ENCODE measurements around the gene GARS1.

The GARS1 gene

GRCh38 chr7:30681331-30681797, 86.7 kb downstream of the GARS1 start:
- H3K9me3 Mint-ChIP-seq: no peaks in the 10 kb centered on the region
- no peaks in the 10 kb centered on the region for H3K36me3 Mint-ChIP-seq (ENCODE audit: low read depth)
- intact Hi-C loops (cut with micrococcal nuclease): no loop called here
- H3K4me3 Mint-ChIP-seq: peak overlapping the region; percentile 58
- H3K27ac Mint-ChIP-seq: no peak overlapping the region
- peaks cover 14% of the 10 kb centered on the region for H3K4me1 Mint-ChIP-seq (ENCODE audit: low read depth)
- peaks cover 73% of the 10 kb centered on the region for H3K27me3 Mint-ChIP-seq

GRCh38 chr7:30681815-30682211, 87.1 kb downstream of the GARS1 start:
- Mint-ChIP-seq H3K9me3 (no peaks in the 10 kb centered on the region), H3K27me3 (peaks cover 71% of the 10 kb centered on the region), H3K27ac (no peak overlapping the region), H3K4me1 (ENCODE audit: low read depth) (peaks cover 14% of the 10 kb centered on the region), H3K4me3 (peak overlapping the region; percentile 58), H3K36me3 (ENCODE audit: low read depth) (no peaks in the 10 kb centered on the region)
- intact Hi-C loops (cut with micrococcal nuclease): no loop called here

- Mint-ChIP-seq H3K36me3 (ENCODE audit: low read depth) (no peaks in the 10 kb centered on the region), H3K4me3 (peak within 1 kb of the TSS; percentile 58), H3K9me3 (no peaks in the 10 kb centered on the region), H3K27ac (no peak within 1 kb of the TSS), H3K27me3 (peaks cover 66% of the 10 kb centered on the region), H3K4me1 (ENCODE audit: low read depth) (peaks cover 14% of the 10 kb centered on the region)
- intact Hi-C loops (cut with micrococcal nuclease): no loop called here
These were observed 87.8 kb downstream of the GARS1 start, which contains the start of gene CRHR2 for GRCh38 chr7:30682212-30683083. TSS of gene CRHR2 (minus strand) at chr7:30682456. CDS start at chr7:30682280, 176 bp downstream.

- Mint-ChIP-seq H3K9me3 (no peaks in the 10 kb centered on the region), H3K27ac (no peak overlapping the region), H3K27me3 (peaks cover 64% of the 10 kb centered on the region), H3K4me1 (ENCODE audit: low read depth) (peaks cover 14% of the 10 kb centered on the region), H3K4me3 (no peak overlapping the region), H3K36me3 (ENCODE audit: low read depth) (no peaks in the 10 kb centered on the region)
- intact Hi-C loops (cut with micrococcal nuclease): no loop called here
These were observed 88.6 kb downstream of the GARS1 start for GRCh38 chr7:30683306-30683705.

All from dendritic cell treated with granulocyte-macrophage colony-stimulating factor and Interleukin-4, amounts not matched to agents 40 ng/mL and 50 ng/mL, for 4 days (primary cell).